ENCODE measurements around the gene CALR3. TPM values are rescaled to one million over a fixed set of nuclear protein-coding genes. Genes with fewer than 3 reads are reported as not detected.
A peak's percentile ranks its signal among the peaks of the same experiment; 100 is the strongest.

Gene CALR3
- total and polyA plus RNA-seq, 2 of the 13 experiments (the other 11 are each of a cell fraction or from before 2014, with no cell fraction given) = not detected

GRCh38 chr19:16542045-16542909 lies 46.3 kb upstream of the CALR3 start, which contains the start of gene CHERP (continued):
- TF ChIP-seq CREB1 (IDR thresholded peaks at IDR 0.05) = peak; percentile 25; the same call in 1 of the 2 replicates
- peak; percentile 72 for TF ChIP-seq CREB1 (CRISPR knock-in tag; IDR thresholded peaks at IDR 0.05)
- TF ChIP-seq ARNT (IDR thresholded peaks at IDR 0.05) = no peak
- TF ChIP-seq ZNF747 (CRISPR knock-in tag; IDR thresholded peaks at IDR 0.05; ENCODE audit: borderline replicate concordance) = peak; percentile 26; the same call in 1 of the 2 replicates
- no peak for TF ChIP-seq NONO (IDR thresholded peaks at IDR 0.05)
- TF ChIP-seq NONO (CRISPR knock-in tag; conservative IDR thresholded peaks at IDR 0.05) = peak; percentile 80
- TF ChIP-seq HNF4G (IDR thresholded peaks at IDR 0.05; ENCODE audit: borderline replicate concordance, low read depth, low read length) = no peak
- TF ChIP-seq HNF4G (CRISPR knock-in tag; IDR thresholded peaks at IDR 0.05; ENCODE audit: borderline replicate concordance, low read depth) = 0 out of 2 replicates have a peak, but pooled peaks have one; percentile 32
- peak; percentile 81; the same call in 1 of the 2 replicates for TF ChIP-seq ELF4 (CRISPR knock-in tag; IDR thresholded peaks at IDR 0.05; ENCODE audit: borderline replicate concordance)
- TF ChIP-seq ZBTB40 (IDR thresholded peaks at IDR 0.05) = peak; percentile 63
- TF ChIP-seq ZBTB40 (CRISPR knock-in tag; IDR thresholded peaks at IDR 0.05) = peak; percentile 48; the same call in 1 of the 2 replicates
- TF ChIP-seq ZNF143 (CRISPR knock-in tag; IDR thresholded peaks at IDR 0.05) = peak; percentile 52; the same call in 1 of the 2 replicates
- peak; percentile 98 for TF ChIP-seq HNRNPLL (IDR thresholded peaks at IDR 0.05; ENCODE audit: low read depth, low read length, poor library complexity, severe bottlenecking)
- TF ChIP-seq AGO1 (IDR thresholded peaks at IDR 0.05; ENCODE audit: low read depth, low read length, poor library complexity, severe bottlenecking) = peak; percentile 79
- no peak for TF ChIP-seq MTA3 (CRISPR knock-in tag; IDR thresholded peaks at IDR 0.05)
- TF ChIP-seq ZNF777 (CRISPR knock-in tag; IDR thresholded peaks at IDR 0.05) = peak; percentile 66
- peak; percentile 37; the same call in 1 of the 2 replicates for TF ChIP-seq ZNF691 (CRISPR knock-in tag; IDR thresholded peaks at IDR 0.05; ENCODE audit: borderline replicate concordance, low read depth)
- peak; percentile 94 for TF ChIP-seq GABPA (IDR thresholded peaks at IDR 0.05; ENCODE audit: low read depth, low read length)
- peak; percentile 96 for TF ChIP-seq GABPA (CRISPR knock-in tag; IDR thresholded peaks at IDR 0.05; ENCODE audit: low read depth)
